HUES48 (cell line): ENCODE results near the gene SYNE2.
"Not testable (repeated sequence)": the region's sequence is repeated elsewhere in the genome, so short reads cannot be mapped to it uniquely, and the experiment has no call there.

Source experiments
- H3K27ac ChIP-seq: one replicate; pipeline ENCODE4 v1.7.0; 2013; ENCODE audit warnings: low read depth, low read length, inconsistent platforms
- H3K27me3 ChIP-seq: 2 replicates; pipeline ENCODE4 v1.6.1; 2013; ENCODE audit warnings: mild to moderate bottlenecking, low read length; ENCODE audit not compliant: control insufficient read depth, insufficient read depth
- H3K36me3 ChIP-seq: 2 replicates; pipeline ENCODE4 v1.6.1; 2013; ENCODE audit warnings: low read length; ENCODE audit not compliant: control insufficient read depth, insufficient read depth
- H3K4me1 ChIP-seq: 2 replicates; pipeline ENCODE4 v1.6.1; 2013; ENCODE audit warnings: mild to moderate bottlenecking, low read length; ENCODE audit not compliant: control insufficient read depth, insufficient read depth
- H3K4me3 ChIP-seq: 2 replicates; pipeline ENCODE4 v1.5.1; 2013; ENCODE audit warnings: mild to moderate bottlenecking, low read depth, low read length
- H3K9ac ChIP-seq: 2 replicates; pipeline ENCODE4 v1.6.1; 2013; ENCODE audit warnings: mild to moderate bottlenecking, low read depth, low read length, moderate library complexity
- H3K9me3 ChIP-seq: 2 replicates; pipeline ENCODE4 v1.6.1; 2013; ENCODE audit warnings: low read length; ENCODE audit not compliant: control insufficient read depth, insufficient read depth

SYNE2 gene

DNA sequence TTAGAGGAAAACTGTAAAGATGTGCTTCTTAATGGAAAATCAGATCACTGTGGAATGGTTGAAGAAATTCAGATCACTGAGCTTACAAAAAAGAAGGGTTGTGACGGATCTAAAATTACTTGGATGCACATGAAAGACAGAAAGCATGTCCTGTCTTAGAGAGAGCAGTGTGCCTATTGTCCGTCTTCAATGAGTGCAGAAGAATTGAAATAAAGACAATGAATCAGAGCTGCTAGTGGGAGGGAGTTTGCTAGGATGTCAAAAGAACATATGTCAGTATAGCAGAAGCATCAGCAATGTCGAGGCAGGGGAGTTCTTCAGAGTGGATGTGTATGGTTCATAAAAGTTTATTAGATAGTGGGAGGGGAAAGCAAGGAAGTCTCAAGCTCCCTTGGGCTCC, 172.7 kb downstream of the SYNE2 start:
- Histone ChIP-seq H3K9me3 (no peaks in the 10 kb centered on the region), H3K36me3 (peaks cover 68% of the 10 kb centered on the region), H3K4me1 (no peaks in the 10 kb centered on the region), H3K27ac (no peak overlapping the region), H3K27me3 (no peaks in the 10 kb centered on the region), H3K9ac (no peak overlapping the region), H3K4me3 (no peak overlapping the region)

GRCh38 chr14:64026600-64026999, 173.8 kb downstream of the SYNE2 start:
- no peak overlapping the region for H3K27ac ChIP-seq
- no peaks in the 10 kb centered on the region for H3K9me3 ChIP-seq
- H3K4me1 ChIP-seq, result no peaks in the 10 kb centered on the region
- no peaks in the 10 kb centered on the region for H3K27me3 ChIP-seq
- no peak overlapping the region for H3K4me3 ChIP-seq
- no peak overlapping the region for H3K9ac ChIP-seq
- peaks cover 70% of the 10 kb centered on the region for H3K36me3 ChIP-seq

DNA sequence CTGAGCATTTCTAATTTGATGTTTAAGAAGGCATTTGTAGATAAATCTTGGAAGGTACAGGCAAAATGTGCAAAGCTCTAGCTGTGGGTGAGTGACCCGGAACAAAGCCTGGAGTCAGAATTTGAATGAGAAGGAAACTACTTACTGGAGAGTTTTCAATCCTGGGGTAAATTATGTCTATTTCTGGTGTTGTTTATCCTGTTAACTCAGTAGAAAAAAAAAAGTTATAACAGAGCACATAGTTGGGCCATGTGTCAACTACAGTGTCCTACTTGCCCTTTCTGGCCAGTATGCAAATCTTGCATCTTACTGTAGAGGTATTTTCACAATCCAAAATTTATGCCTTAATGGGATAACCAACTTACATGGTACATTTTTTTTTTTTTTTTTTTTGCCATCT, 182.3 kb downstream of the SYNE2 start:
- Histone ChIP-seq H3K4me3 (no peak overlapping the region), H3K4me1 (no peaks in the 10 kb centered on the region), H3K27ac (no peak overlapping the region), H3K27me3 (no peaks in the 10 kb centered on the region), H3K36me3 (peaks cover 39% of the 10 kb centered on the region), H3K9ac (no peak overlapping the region), H3K9me3 (no peaks in the 10 kb centered on the region; the same call in 1 of the 2 replicates)

DNA sequence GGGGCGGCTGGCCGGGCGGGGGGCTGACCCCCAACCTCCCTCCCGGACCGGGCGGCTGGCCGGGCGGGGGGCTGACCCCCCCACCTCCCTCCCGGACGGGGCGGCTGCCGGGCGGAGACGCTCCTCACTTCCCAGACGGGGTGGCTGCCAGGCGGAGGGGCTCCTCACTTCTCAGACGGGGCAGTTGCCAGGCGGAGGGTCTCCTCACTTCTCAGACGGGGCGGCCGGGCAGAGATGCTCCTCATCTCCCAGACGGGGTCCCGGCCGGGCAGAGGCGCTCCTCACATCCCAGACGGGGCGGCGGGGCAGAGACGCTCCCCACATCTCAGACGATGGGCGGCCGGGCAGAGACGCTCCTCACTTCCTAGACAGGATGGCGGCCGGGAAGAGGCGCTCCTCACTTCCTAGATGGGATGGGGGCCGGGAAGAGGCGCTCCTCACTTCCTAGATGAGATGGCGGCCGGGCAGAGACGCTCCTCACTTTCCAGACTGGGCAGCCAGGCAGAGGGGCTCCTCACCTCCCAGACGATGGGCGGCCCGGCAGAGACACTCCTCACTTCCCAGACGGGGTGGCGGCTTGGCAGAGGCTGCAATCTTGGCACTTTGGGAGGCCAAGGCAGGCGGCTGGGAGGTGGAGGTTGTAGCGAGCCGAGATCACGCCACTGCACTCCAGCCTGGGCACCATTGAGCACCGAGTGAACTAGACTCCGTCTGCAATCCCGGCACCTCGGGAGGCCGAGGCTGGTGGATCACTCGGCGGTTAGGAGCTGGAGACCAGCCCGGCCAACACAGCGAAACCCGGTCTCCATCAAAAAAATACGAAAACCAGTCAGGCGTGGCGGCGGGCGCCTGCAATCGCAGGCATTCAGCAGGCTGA, 185.3 kb downstream of the SYNE2 start:
- not testable (repeated sequence) for H3K27ac ChIP-seq, H3K9me3 ChIP-seq, H3K9ac ChIP-seq, H3K27me3 ChIP-seq, H3K4me3 ChIP-seq, H3K4me1 ChIP-seq
- H3K36me3 ChIP-seq, result peaks cover 16% of the 10 kb centered on the region

- Histone ChIP-seq H3K27ac (no peak overlapping the region), H3K4me1 (no peaks in the 10 kb centered on the region), H3K36me3 (peaks cover 14% of the 10 kb centered on the region), H3K9ac (no peak overlapping the region), H3K9me3 (no peaks in the 10 kb centered on the region; the same call in 1 of the 2 replicates), H3K27me3 (no peaks in the 10 kb centered on the region), H3K4me3 (no peak overlapping the region)
These were observed 186.2 kb downstream of the SYNE2 start for GRCh38 chr14:64038841-64039542.

DNA sequence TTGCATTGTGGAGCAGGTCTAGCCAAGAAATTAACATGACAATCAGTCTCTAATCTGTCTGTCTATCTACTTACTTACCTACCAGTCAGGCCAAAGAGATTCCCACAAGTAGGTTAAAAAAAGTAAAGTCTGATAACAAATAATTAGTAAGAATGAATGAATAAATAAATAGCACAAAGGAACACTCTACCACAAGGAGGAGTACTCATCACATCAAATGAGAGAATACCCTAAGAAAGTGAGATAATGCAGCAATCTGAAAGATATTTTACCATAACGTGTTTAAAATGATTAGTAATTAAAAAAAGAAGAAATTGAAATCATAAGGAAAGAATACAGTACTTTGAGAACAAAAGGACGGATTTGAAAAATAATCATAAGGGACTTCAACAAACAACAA, 187.2 kb downstream of the SYNE2 start:
- Histone ChIP-seq H3K27ac (no peak overlapping the region), H3K36me3 (peaks cover 13% of the 10 kb centered on the region), H3K9me3 (no peaks in the 10 kb centered on the region; the same call in 1 of the 2 replicates), H3K9ac (no peak overlapping the region), H3K4me3 (no peak overlapping the region), H3K4me1 (no peaks in the 10 kb centered on the region), H3K27me3 (no peaks in the 10 kb centered on the region)

GRCh38 chr14:64043296-64043695, 190.5 kb downstream of the SYNE2 start:
- H3K27ac ChIP-seq, H3K27me3 ChIP-seq, H3K4me3 ChIP-seq, H3K9ac ChIP-seq, H3K36me3 ChIP-seq, H3K9me3 ChIP-seq, H3K4me1 ChIP-seq: not testable (repeated sequence)

- H3K4me3 ChIP-seq, result no peak overlapping the region
- H3K27ac ChIP-seq, result no peak overlapping the region
- H3K4me1 ChIP-seq, result no peaks in the 10 kb centered on the region
- H3K9ac ChIP-seq, result no peak overlapping the region
- peaks cover 14% of the 10 kb centered on the region for H3K36me3 ChIP-seq
- H3K27me3 ChIP-seq, result no peaks in the 10 kb centered on the region
- H3K9me3 ChIP-seq, result no peaks in the 10 kb centered on the region
These were observed 192.3 kb downstream of the SYNE2 start for GRCh38 chr14:64045091-64045490.

GRCh38 chr14:64049616-64050381, 197.0 kb downstream of the SYNE2 start:
- Histone ChIP-seq H3K27me3 (no peaks in the 10 kb centered on the region), H3K9me3 (no peaks in the 10 kb centered on the region), H3K4me3 (no peak overlapping the region), H3K9ac (no peak overlapping the region), H3K4me1 (peaks cover 10% of the 10 kb centered on the region; the same call in 1 of the 2 replicates), H3K27ac (no peak overlapping the region), H3K36me3 (peaks cover 35% of the 10 kb centered on the region)

DNA sequence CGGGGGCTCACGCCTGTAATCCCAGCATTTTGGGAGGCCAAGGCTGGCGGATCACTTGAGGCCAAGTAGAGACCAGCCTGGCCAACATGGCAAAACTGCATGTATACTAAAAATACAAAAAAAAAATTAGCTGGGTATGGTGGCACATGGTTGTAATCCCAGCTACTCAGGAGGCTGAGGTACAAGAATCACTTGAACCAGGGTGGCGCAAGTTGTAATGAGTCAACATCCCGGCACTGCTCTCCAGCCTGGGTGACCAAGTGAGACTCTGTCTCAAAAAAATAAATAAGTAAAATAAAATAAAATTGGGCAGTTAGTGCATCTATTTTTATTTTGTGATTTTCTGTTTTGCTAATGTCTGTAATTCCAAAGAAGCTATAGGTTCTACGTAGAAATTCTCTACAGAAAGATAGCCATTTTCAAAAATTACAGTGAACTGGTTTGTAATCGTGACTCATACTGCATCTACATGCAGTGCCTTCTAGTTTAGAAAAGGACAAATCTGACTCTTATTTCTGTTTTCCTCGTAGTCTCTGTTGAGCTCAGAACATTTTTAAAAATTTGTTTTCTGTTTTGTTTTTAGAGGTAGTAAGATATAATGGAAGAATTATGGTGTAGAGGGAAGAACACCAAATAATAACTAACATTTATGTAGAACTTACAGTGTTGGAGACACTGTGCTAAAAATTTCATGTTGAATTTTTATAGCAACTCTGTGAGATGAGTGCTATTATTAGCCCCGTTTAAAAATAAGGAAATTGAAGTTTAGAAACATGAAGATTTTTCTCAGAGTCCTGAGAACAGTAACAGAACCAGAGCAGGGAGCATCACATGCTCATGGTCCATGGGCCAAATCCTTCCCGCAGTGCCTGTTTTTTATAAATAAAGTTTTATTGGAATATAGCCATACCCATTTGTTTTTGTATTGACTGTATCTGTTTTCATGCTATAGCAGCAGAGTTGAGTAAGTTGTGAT, 201.2 kb downstream of the SYNE2 start:
- Histone ChIP-seq H3K27ac (no peak overlapping the region), H3K36me3 (peaks cover 36% of the 10 kb centered on the region), H3K4me3 (no peak overlapping the region), H3K4me1 (peaks cover 10% of the 10 kb centered on the region; the same call in 1 of the 2 replicates), H3K9me3 (no peaks in the 10 kb centered on the region), H3K9ac (no peak overlapping the region; the same call in 1 of the 2 replicates), H3K27me3 (no peaks in the 10 kb centered on the region)
